CD8-positive, alpha-beta memory T cell (primary cell): ENCODE measurements around the gene KRT36. TPM values are rescaled to one million over a fixed set of nuclear protein-coding genes. Genes with fewer than 3 reads are reported as not detected.
A peak's percentile ranks its signal among the peaks of the same experiment; 100 is the strongest.

Experiments used
- CTCF ChIA-PET: fragments of 350-600 bp; sonication (Branson Sonifier 250); formaldehyde crosslinking; loops from one replicate; lab custom pipeline; 2021; ENCODE audit warnings: antibody characterized with exemption; lab: Charles Lee
- POLR2A ChIA-PET: fragments of 350-600 bp; sonication (Branson Sonifier 250); formaldehyde crosslinking; loops from one replicate; lab custom pipeline; 2021; ENCODE audit warnings: antibody characterized with exemption; lab: Charles Lee
- DNase-seq, 5 donors: peaks; one replicate each; pipeline versions ENCODE4 v3.0.0 to v3.0.0-alpha.2; 2020 to 2022; ENCODE audit warnings: mixed read lengths in 1 of 5
- H3K27ac ChIP-seq: one replicate; pipeline ENCODE4 v1.7.0; 2013; ENCODE audit warnings: low read depth, mild to moderate bottlenecking, low read length, moderate library complexity
- H3K27me3 ChIP-seq: 2 replicates; pipeline ENCODE4 v1.7.0; 2013; ENCODE audit warnings: low read length, mild to moderate bottlenecking; ENCODE audit not compliant: insufficient read depth, poor library complexity, severe bottlenecking
- H3K36me3 ChIP-seq: 2 replicates; pipeline ENCODE4 v1.7.0; 2013; ENCODE audit warnings: mild to moderate bottlenecking, low read length, moderate library complexity; ENCODE audit not compliant: insufficient read depth
- H3K4me1 ChIP-seq: 2 replicates; pipeline ENCODE4 v1.7.0; 2013; ENCODE audit warnings: mild to moderate bottlenecking, low read length, moderate library complexity; ENCODE audit not compliant: insufficient read depth
- H3K4me3 ChIP-seq: 2 replicates; pipeline ENCODE4 v1.7.0; 2013; ENCODE audit warnings: mild to moderate bottlenecking, low read length
- H3K9me3 ChIP-seq: 2 replicates; pipeline ENCODE4 v1.7.0; 2013; ENCODE audit warnings: mild to moderate bottlenecking, low read length
- H3K27ac Mint-ChIP-seq, 8 donors: one replicate each; pipeline ENCODE4 v1.8.0; 2020 to 2021; ENCODE audit warnings: mixed read lengths in 8 of 8, mild to moderate bottlenecking in 6 of 8, inconsistent platforms in 3 of 8, moderate library complexity in 3 of 8
- H3K27me3 Mint-ChIP-seq, 2 donors: one replicate each; pipeline ENCODE4 v1.8.0; 2020 to 2021; ENCODE audit warnings: mixed read lengths in 2 of 2, mild to moderate bottlenecking in 1 of 2, moderate library complexity in 1 of 2
- H3K36me3 Mint-ChIP-seq, 3 donors: one replicate each; pipeline ENCODE4 v1.8.0; 2020 to 2021; ENCODE audit warnings: mixed read lengths in 3 of 3, inconsistent platforms in 1 of 3, mild to moderate bottlenecking in 1 of 3
- H3K4me1 Mint-ChIP-seq, 3 donors: one replicate each; pipeline ENCODE4 v1.8.0; 2020 to 2021; ENCODE audit warnings: mixed read lengths in 3 of 3, inconsistent platforms in 1 of 3, mild to moderate bottlenecking in 1 of 3
- H3K4me3 Mint-ChIP-seq, 7 donors: one replicate each; pipeline ENCODE4 v1.8.0; 2020 to 2021; ENCODE audit warnings: mixed read lengths in 7 of 7, mild to moderate bottlenecking in 6 of 7, moderate library complexity in 4 of 7, inconsistent platforms in 2 of 7
- H3K9me3 Mint-ChIP-seq, 5 donors: one replicate each; pipeline ENCODE4 v1.8.0; 2020 to 2022; ENCODE audit warnings: mixed read lengths in 5 of 5, mild to moderate bottlenecking in 3 of 5, moderate library complexity in 2 of 5, inconsistent platforms in 1 of 5
- polyA plus RNA-seq: library from polyadenylated mRNA; unstranded; fragments of 300-500 nt; fragmentation: Illumina TruSeq; gene quantifications from one replicate; pipeline ENCODE4 v1.2.3, GENCODE V29; 2021
- total RNA-seq, 2 experiments: library from RNA; stranded (reverse); gene quantifications; one replicate each; pipeline ENCODE4 v1.2.3, GENCODE V29; 2021

The KRT36 gene
- total and polyA plus RNA-seq, 3 experiments from 2014 or later = not detected

DNA sequence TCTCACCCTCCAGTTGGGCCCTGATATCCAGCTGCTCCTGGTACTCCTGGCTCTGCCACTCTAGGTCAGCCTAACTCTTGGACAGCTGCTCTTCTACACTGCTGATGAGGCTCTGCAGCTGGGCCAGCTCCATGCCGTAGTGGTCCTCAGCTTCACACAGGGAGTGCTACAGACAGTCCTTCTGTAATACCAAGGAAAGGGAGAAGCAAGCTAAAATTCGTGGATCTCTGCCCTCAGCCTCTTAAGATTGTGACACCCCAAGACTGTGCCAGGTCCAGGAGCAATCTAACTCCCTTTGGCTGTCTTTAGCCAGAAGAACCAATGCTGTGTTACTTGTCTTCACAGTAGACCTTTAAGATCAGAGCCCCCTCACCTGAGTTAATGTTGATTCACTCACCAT is 41.2 kb downstream of the KRT36 start:
- H3K4me3 ChIP-seq = no peak overlapping the region
- DNase-seq = no peak
- H3K4me1 ChIP-seq = no peaks in the 10 kb centered on the region
- H3K27ac Mint-ChIP-seq = peak overlapping the region in 1 of 8 donors; percentile 44
- H3K27me3 ChIP-seq = no peaks in the 10 kb centered on the region
- H3K9me3 Mint-ChIP-seq = no peaks in the 10 kb centered on the region
- no peaks in the 10 kb centered on the region for H3K36me3 Mint-ChIP-seq
- no peak overlapping the region for H3K4me3 Mint-ChIP-seq
- H3K27me3 Mint-ChIP-seq = peaks cover 14 to 43% of the 10 kb centered on the region in 2 donors
- no peak overlapping the region for H3K27ac ChIP-seq
- H3K36me3 ChIP-seq = no peaks in the 10 kb centered on the region
- H3K9me3 ChIP-seq = no peaks in the 10 kb centered on the region
- H3K4me1 Mint-ChIP-seq = no peaks in the 10 kb centered on the region
- CTCF ChIA-PET = no interaction called here
- POLR2A ChIA-PET = no interaction called here

DNA sequence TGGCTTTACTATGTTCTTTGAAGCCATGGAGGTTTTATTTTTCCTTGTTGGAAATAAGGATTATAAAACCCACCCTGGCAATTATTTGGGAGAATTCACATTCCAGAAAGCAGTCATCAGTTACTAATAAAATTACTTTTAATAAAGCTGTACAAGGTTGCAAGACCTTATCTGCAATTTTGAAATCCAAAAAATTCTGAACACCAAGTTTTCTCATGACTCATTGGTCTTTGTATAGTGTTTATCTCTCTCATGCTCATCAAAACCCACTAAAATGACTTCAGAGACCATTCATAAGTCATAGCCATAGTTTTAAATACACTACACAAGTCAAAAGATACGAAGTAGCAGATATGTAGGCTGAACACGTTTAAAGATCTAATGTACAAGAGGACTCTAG is 42.9 kb downstream of the KRT36 start:
- no peak overlapping the region for H3K4me3 Mint-ChIP-seq
- POLR2A ChIA-PET = no interaction called here
- H3K27me3 Mint-ChIP-seq = peaks cover 14 to 56% of the 10 kb centered on the region in 2 donors
- no peaks in the 10 kb centered on the region for H3K36me3 ChIP-seq
- H3K9me3 Mint-ChIP-seq = no peaks in the 10 kb centered on the region
- H3K4me3 ChIP-seq = no peak overlapping the region
- no peak for DNase-seq
- no peaks in the 10 kb centered on the region for H3K27me3 ChIP-seq
- H3K27ac Mint-ChIP-seq = no peak overlapping the region
- H3K27ac ChIP-seq = no peak overlapping the region
- no peaks in the 10 kb centered on the region for H3K9me3 ChIP-seq
- no peaks in the 10 kb centered on the region for H3K4me1 Mint-ChIP-seq
- no peaks in the 10 kb centered on the region for H3K36me3 Mint-ChIP-seq
- CTCF ChIA-PET = no interaction called here
- no peaks in the 10 kb centered on the region for H3K4me1 ChIP-seq

- no peak overlapping the region for H3K4me3 Mint-ChIP-seq
- Histone ChIP-seq H3K27me3 (no peaks in the 10 kb centered on the region), H3K4me1 (no peaks in the 10 kb centered on the region), H3K36me3 (no peaks in the 10 kb centered on the region), H3K27ac (no peak overlapping the region), H3K4me3 (no peak overlapping the region), H3K9me3 (no peaks in the 10 kb centered on the region)
- H3K27me3 Mint-ChIP-seq = peaks cover 17 to 52% of the 10 kb centered on the region in 2 donors
- H3K36me3 Mint-ChIP-seq = no peaks in the 10 kb centered on the region
- CTCF ChIA-PET = interaction anchor here (1.3 kb wide), 1 partner anchor 122 kb away, joined by 3 read pairs; no protein-coding TSS in a partner anchor
- H3K4me1 Mint-ChIP-seq = no peaks in the 10 kb centered on the region
- no peak for DNase-seq
- no peak overlapping the region for H3K27ac Mint-ChIP-seq
- H3K9me3 Mint-ChIP-seq = no peaks in the 10 kb centered on the region
- POLR2A ChIA-PET = no interaction called here
These were observed 45.1 kb downstream of the KRT36 start for GRCh38 chr17:41444640-41445039.

DNA sequence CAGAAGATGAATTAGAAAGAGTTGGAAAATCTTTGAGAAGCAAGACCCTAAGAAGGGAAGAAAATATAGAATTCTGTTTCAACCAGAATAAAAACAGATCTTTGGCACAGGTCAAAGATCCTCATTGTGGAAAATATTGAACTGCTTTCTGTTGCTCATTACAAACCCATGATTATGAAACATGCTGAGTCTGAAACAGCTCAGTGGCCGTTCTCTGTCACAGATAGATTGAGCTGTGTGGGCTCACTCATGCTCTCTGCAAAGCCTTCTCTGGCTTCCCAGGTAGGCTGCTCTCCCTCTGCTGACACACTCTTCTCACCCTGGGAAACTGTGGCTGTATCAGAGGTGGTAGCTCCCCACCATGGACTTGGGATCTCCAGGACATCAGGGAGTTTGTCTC is 45.5 kb downstream of the KRT36 start:
- no peaks in the 10 kb centered on the region for H3K4me1 ChIP-seq
- no peaks in the 10 kb centered on the region for H3K27me3 ChIP-seq
- H3K36me3 ChIP-seq = no peaks in the 10 kb centered on the region
- Mint-ChIP-seq H3K36me3 (no peaks in the 10 kb centered on the region), H3K9me3 (no peaks in the 10 kb centered on the region), H3K27ac (peak overlapping the region in 2 of 8 donors; percentile 66 to 84), H3K4me1 (no peaks in the 10 kb centered on the region), H3K4me3 (no peak overlapping the region), H3K27me3 (peaks cover 17 to 53% of the 10 kb centered on the region in 2 donors)
- ChIA-PET POLR2A (no interaction called here), CTCF (interaction anchor here (0.6 to 1.3 kb wide), 2 partner anchors 122 to 467 kb away, joined by 3 read pairs; no protein-coding TSS in a partner anchor)
- no peak for DNase-seq
- no peak overlapping the region for H3K27ac ChIP-seq
- no peaks in the 10 kb centered on the region for H3K9me3 ChIP-seq
- H3K4me3 ChIP-seq = no peak overlapping the region

DNA sequence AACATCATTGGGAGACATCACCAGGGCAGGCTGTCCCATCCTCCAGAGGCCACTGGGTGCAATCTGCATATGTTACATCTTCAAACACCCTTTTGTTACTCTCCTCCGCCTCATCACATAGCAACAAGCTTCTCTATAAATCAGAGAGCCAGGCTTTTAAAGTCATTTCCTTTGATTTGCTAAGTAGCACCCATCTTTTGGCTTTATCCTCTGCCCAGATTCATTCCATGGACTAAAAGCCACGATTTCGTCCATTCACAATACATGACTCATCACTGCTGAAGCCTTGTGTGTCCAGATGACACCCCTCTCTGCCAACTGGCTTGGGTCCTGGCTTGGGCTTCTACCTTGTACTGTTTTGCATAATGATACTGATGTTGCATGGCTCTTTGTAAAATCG is 47.0 kb downstream of the KRT36 start:
- Mint-ChIP-seq H3K4me3 (peak overlapping the region in 1 of 7 donors; percentile 27), H3K27me3 (peaks cover 15 to 46% of the 10 kb centered on the region in 2 donors), H3K4me1 (no peaks in the 10 kb centered on the region), H3K27ac (no peak overlapping the region), H3K36me3 (no peaks in the 10 kb centered on the region), H3K9me3 (no peaks in the 10 kb centered on the region)
- no peak for DNase-seq
- ChIA-PET CTCF (no interaction called here), POLR2A (no interaction called here)
- no peak overlapping the region for H3K4me3 ChIP-seq
- no peak overlapping the region for H3K27ac ChIP-seq
- H3K27me3 ChIP-seq = no peaks in the 10 kb centered on the region
- no peaks in the 10 kb centered on the region for H3K9me3 ChIP-seq
- no peaks in the 10 kb centered on the region for H3K36me3 ChIP-seq
- H3K4me1 ChIP-seq = no peaks in the 10 kb centered on the region

DNA sequence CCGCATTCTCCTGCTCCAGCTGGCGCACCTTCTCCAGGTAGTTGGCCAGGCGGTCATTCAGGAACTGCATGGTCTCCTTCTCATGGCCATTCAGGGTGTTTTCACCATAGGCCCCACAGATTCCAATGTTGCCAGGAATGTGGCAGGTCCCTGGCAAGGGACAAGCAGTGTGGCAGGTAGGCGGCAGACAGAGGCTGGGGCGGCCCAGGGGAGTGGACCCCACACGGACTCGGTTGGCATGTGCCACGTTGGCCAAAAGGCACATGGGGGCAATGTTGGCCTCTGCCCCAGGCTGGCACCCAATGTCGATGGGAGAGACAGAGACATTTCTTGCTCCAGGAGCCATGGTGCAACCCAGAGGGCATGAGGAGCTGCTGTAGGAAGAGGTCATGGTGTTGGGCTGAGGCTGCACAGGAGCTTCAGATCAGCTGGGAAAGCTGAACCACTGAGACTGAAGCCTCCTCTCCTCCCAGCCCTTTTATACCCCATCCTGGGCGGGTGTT is 49.1 kb downstream of the KRT36 start, which contains the start of gene KRT38:
Gene KRT38 (minus strand): TSS at position 453 of the 503 bp plus-strand sequence. CDS start 62 bp downstream, at position 391.
- CTCF ChIA-PET = no interaction called here
- no peaks in the 10 kb centered on the region for H3K9me3 Mint-ChIP-seq
- Histone ChIP-seq H3K4me1 (no peaks in the 10 kb centered on the region), H3K9me3 (no peaks in the 10 kb centered on the region), H3K4me3 (no peak within 1 kb of the TSS), H3K36me3 (no peaks in the 10 kb centered on the region), H3K27ac (no peak within 1 kb of the TSS), H3K27me3 (no peaks in the 10 kb centered on the region)
- H3K4me3 Mint-ChIP-seq = no peak within 1 kb of the TSS
- DNase-seq = no peak
- POLR2A ChIA-PET = no interaction called here
- peaks cover 10 to 47% of the 10 kb centered on the region in 2 donors for H3K27me3 Mint-ChIP-seq
- no peaks in the 10 kb centered on the region for H3K36me3 Mint-ChIP-seq
- peak within 1 kb of the TSS in 1 of 8 donors; percentile 75 for H3K27ac Mint-ChIP-seq
- H3K4me1 Mint-ChIP-seq = no peaks in the 10 kb centered on the region

GRCh38 chr17:41439375-41439774 is 50.3 kb downstream of the KRT36 start:
- ChIA-PET POLR2A (no interaction called here), CTCF (no interaction called here)
- no peak overlapping the region for H3K4me3 ChIP-seq
- Mint-ChIP-seq H3K27ac (no peak overlapping the region), H3K4me1 (peaks cover 0 to 3% (median 0%) of the 10 kb centered on the region in 3 donors), H3K4me3 (no peak overlapping the region), H3K9me3 (no peaks in the 10 kb centered on the region), H3K27me3 (peaks cover 10 to 40% of the 10 kb centered on the region in 2 donors), H3K36me3 (no peaks in the 10 kb centered on the region)
- H3K9me3 ChIP-seq = no peaks in the 10 kb centered on the region
- no peaks in the 10 kb centered on the region for H3K27me3 ChIP-seq
- H3K4me1 ChIP-seq = no peaks in the 10 kb centered on the region
- H3K27ac ChIP-seq = no peak overlapping the region
- no peaks in the 10 kb centered on the region for H3K36me3 ChIP-seq
- no peak for DNase-seq

- H3K4me3 Mint-ChIP-seq = no peak overlapping the region
- Histone ChIP-seq H3K9me3 (no peaks in the 10 kb centered on the region), H3K4me1 (no peaks in the 10 kb centered on the region), H3K4me3 (no peak overlapping the region), H3K27ac (no peak overlapping the region), H3K27me3 (no peaks in the 10 kb centered on the region), H3K36me3 (no peaks in the 10 kb centered on the region)
- H3K27me3 Mint-ChIP-seq = peaks cover 9 to 31% of the 10 kb centered on the region in 2 donors
- POLR2A ChIA-PET = no interaction called here
- no peak overlapping the region for H3K27ac Mint-ChIP-seq
- H3K4me1 Mint-ChIP-seq = peaks cover 0 to 3% (median 0%) of the 10 kb centered on the region in 3 donors
- CTCF ChIA-PET = no interaction called here
- DNase-seq = no peak
- H3K36me3 Mint-ChIP-seq = no peaks in the 10 kb centered on the region
- no peaks in the 10 kb centered on the region for H3K9me3 Mint-ChIP-seq
These were observed 51.9 kb downstream of the KRT36 start for GRCh38 chr17:41437769-41438168.
